Endothelial cell of coronary artery (primary cell): ENCODE results near the gene GCKR. TPM values are rescaled to one million over a fixed set of nuclear protein-coding genes. Genes with fewer than 3 reads are reported as not detected.

ENCODE experiments used
- total RNA-seq: library from RNA; depleted of rRNA; stranded (reverse); fragments of >200 nt; gene quantifications from 2 replicates; pipeline ENCODE4 v1.2.3, GENCODE V29; 2014

Gene GCKR, protein sequence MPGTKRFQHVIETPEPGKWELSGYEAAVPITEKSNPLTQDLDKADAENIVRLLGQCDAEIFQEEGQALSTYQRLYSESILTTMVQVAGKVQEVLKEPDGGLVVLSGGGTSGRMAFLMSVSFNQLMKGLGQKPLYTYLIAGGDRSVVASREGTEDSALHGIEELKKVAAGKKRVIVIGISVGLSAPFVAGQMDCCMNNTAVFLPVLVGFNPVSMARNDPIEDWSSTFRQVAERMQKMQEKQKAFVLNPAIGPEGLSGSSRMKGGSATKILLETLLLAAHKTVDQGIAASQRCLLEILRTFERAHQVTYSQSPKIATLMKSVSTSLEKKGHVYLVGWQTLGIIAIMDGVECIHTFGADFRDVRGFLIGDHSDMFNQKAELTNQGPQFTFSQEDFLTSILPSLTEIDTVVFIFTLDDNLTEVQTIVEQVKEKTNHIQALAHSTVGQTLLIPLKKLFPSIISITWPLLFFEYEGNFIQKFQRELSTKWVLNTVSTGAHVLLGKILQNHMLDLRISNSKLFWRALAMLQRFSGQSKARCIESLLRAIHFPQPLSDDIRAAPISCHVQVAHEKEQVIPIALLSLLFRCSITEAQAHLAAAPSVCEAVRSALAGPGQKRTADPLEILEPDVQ
- total RNA-seq, result 6.7 and 9.3 TPM in 2 replicates

DNA sequence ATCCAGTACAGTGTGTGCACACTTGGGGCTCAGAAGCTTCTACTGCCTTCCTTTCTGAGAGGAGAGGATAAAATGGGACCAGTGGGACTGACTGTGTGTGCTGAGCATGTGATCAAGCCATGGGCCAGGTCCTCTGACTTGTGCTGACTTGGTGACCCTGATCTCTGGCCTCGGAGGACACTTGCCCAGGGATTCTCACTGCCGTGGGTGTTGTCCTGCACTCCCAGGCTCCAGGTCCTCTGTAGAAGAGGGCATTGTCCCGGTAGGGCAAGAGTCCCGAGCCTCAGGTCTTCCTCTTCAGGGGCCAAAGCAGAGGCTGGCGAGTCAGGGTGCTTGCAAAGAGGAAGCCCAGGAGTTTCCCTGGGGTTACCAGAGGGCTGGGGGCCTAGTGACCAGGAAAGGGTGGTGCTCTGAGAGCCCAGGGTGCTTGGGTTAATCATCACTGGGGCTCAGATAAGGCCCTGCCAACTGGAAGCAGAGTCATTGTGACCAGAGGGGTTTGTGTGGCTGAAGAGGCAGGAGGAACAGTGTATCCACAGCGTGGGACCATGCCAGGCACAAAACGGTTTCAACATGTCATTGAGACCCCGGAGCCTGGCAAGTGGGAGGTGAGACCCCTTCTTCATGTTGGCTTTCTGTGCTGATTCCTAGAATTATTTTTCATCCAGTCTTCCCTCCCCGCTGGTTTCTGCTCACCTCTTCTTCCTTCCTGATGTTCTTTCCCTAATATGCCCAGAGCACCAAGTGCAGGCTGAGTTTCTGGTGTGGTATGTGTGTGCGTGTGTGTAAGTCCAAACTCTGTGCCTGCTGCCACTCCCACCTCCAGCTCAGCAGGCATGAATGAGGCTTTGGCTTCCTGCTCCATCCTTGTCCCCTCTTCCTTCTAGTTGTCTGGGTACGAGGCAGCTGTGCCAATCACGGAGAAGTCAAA is at the start of gene GCKR:
Gene GCKR (plus strand): TSS at position 483 of the 931 bp plus-strand sequence. CDS start 66 bp downstream, at position 549.

DNA sequence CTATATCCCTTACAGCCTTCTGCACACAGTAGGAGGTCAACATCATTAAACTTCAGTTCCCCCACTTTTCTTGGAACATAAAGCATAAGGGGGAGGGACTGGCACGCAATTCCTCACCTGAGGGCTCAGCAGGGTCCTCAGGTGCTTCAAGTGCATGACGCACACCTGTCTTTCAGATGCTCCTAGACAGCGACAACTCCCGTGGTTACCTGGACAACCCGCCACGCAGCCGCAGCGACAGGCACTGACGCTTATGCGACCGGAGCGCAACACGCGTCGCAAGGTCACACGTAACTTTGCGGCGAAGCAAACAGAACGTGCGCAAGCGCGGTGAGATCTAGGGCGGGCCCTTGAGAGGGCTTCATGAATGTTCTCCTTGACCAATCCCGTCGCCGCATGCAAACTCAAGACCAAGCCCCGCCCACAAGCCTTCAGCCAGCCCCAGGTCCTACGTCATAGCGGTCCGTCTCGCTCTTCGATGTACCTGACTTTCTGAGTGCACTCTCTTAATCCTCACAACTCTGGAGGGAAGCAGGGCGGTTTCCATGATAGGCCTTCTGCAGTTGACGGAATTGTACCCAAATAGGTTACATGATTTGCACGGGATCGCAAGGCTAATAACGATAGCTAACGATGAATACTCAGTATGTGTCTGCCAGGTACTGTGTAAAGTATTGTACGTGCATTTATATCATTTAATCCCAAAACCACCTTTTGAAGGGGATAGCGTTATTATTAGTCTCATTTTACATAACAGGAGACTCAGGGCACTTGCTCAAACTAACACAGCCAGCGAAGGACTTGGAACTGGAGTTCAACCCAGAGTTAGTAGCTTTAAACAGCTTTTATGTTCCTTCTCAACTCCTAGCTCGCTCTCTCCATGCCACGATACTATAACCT is 6.9 kb upstream of the GCKR start, which contains the start of gene IFT172:
Gene IFT172 (minus strand): TSS at position 246 of the 900 bp plus-strand sequence. CDS start 90 bp downstream, at position 156.

GRCh38 chr2:27494944-27495554 is 1.6 kb upstream of the GCKR start, which contains the start of gene FNDC4:
Gene FNDC4 (minus strand): TSS chr2:27495200. CDS start chr2:27494679, 521 bp downstream.

Other genes with a start within 250 kb of the GCKR start
- gene SLC30A3, start 233.8 kb upstream of the GCKR start, total RNA-seq, result not detected in 2 replicates
- not detected in 2 replicates for gene DNAJC5G, start 221.4 kb upstream of the GCKR start, total RNA-seq
- gene TRIM54, start 214.4 kb upstream of the GCKR start, total RNA-seq, result not detected in 2 replicates
- 0.09 and 0.19 TPM in 2 replicates for gene UCN, start 188.4 kb upstream of the GCKR start, total RNA-seq
- gene MPV17, start 173.7 kb upstream of the GCKR start, total RNA-seq, result 28.9 and 40.7 TPM in 2 replicates
- 23.6 and 23.8 TPM in 2 replicates for gene GTF3C2, start 140.1 kb upstream of the GCKR start, total RNA-seq
- gene EIF2B4, start 126.5 kb upstream of the GCKR start, total RNA-seq, result 38.6 and 38.8 TPM in 2 replicates
- gene SNX17, start 126.2 kb upstream of the GCKR start, total RNA-seq, result 106 and 114 TPM in 2 replicates
- gene ZNF513, start 116.1 kb upstream of the GCKR start, total RNA-seq, result 6.2 and 7.6 TPM in 2 replicates
- gene PPM1G, start 87.2 kb upstream of the GCKR start, total RNA-seq, result 139 and 157 TPM in 2 replicates
- 107 and 112 TPM in 2 replicates for gene NRBP1, start 68.2 kb upstream of the GCKR start, total RNA-seq
- not detected in 2 replicates for gene KRTCAP3, start 54.5 kb upstream of the GCKR start, total RNA-seq
- 26.2 and 28.0 TPM in 2 replicates for gene IFT172, start 7.1 kb upstream of the GCKR start, total RNA-seq
- 30.1 and 31.8 TPM in 2 replicates for gene FNDC4, start 1.6 kb upstream of the GCKR start, total RNA-seq
- 16.0 and 17.3 TPM in 2 replicates for gene ZNF512, start 86.2 kb downstream of the GCKR start, total RNA-seq
- 1.3 and 1.5 TPM in 2 replicates for gene CCDC121, start 132.2 kb downstream of the GCKR start, total RNA-seq
- 39.6 and 45.3 TPM in 2 replicates for gene GPN1, start 132.2 kb downstream of the GCKR start, total RNA-seq
- gene SUPT7L, start 166.8 kb downstream of the GCKR start, total RNA-seq, result 12.6 and 16.0 TPM in 2 replicates
- 25.8 and 26.7 TPM in 2 replicates for gene SLC4A1AP, start 167.1 kb downstream of the GCKR start, total RNA-seq